GM23248 (cell line): ENCODE measurements around the gene ANKRD65.

ENCODE experiments used
- EZH2 ChIP-seq: fragments of 200-600 bp; sonication (generic); IDR thresholded peaks from 2 replicates; pipeline ENCODE4 v1.6.1; 2018; ENCODE audit warnings: antibody characterized with exemption, mild to moderate bottlenecking; ENCODE audit not compliant: insufficient read depth, poor library complexity, severe bottlenecking
- EZH2phosphoT487 ChIP-seq: fragments of 200-600 bp; sonication (generic); IDR thresholded peaks from 2 replicates; pipeline ENCODE4 v1.6.1; 2018; ENCODE audit warnings: antibody characterized with exemption, moderate library complexity, mild to moderate bottlenecking, low read depth; ENCODE audit not compliant: insufficient read depth

DNA sequence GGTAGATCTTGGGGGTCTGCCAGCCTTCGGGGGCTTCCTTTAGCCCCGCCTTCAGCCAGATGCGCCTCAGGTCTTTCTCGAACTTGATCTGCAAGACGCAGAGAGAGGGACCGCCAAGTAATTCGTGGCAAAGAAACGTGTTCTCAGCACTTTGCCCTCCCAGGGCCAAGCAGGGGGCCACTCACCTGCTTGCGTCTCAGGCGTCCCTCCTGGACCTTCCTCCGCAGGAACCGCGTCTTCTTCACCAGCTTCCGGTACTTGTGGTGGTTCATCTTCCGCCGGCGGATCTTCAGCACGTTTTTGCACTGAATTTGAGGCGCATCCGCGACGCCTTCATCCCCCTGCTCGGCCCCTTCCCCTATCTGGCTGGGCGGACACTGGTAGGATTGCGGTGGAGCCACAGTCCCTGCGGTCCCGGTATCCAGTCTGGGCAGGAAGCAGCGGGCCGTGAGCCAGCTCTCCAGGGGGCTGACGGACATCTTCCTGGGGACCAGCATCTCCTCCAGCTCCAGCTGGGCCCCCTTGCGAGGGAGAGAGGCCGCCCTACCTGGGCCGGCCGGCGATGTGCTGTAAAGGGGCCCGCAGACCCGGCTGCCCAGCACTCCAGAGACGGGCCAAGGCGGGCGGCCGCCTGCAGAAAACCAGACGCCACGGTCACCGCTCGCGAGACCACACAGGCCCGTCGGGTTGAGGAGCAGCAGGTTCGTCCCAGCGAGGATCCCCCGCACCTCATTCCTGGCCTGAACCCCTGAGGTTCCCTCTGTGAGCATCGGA, 47.1 kb downstream of the ANKRD65 start:
- no peak for TF ChIP-seq EZH2
- no peak for TF ChIP-seq EZH2phosphoT487
